Right lobe of liver (tissue), 6 donors: ENCODE data around the gene EPHB3. TPM values are rescaled to one million over a fixed set of nuclear protein-coding genes. Genes with fewer than 3 reads are reported as not detected.
"Not testable (repeated sequence)": the region's sequence is repeated elsewhere in the genome, so short reads cannot be mapped to it uniquely, and the experiment has no call there.

ENCODE experiments used
- ATAC-seq, 4 donors: fragments of 200-7000 bp; cut with Tn5 transposase; one replicate each; pipeline ENCODE4 v1.9.1; 2020; ENCODE audit warnings: mild to moderate bottlenecking in 4 of 4, moderate library complexity in 4 of 4
- DNase-seq, 3 donors: peaks; one replicate each; pipeline ENCODE4 v3.0.0-alpha.2; 2020
- H3K27ac ChIP-seq, 3 donors: fragments of 200-600 bp; one replicate each; pipeline ENCODE4 v1.8.0; 2022
- H3K27me3 ChIP-seq, 2 donors: fragments of 200-600 bp; one replicate each; pipeline ENCODE4 v1.8.0; 2022
- H3K36me3 ChIP-seq, 4 donors: fragments of 200-600 bp; sonication (generic) in 1 of 4; one replicate each; pipeline versions ENCODE4 v1.5.1 to v1.8.0; 2017 to 2022; ENCODE audit warnings: control low read depth in 1 of 4
- H3K4me1 ChIP-seq, 4 donors: fragments of 200-600 bp; sonication (generic) in 1 of 4; one replicate each; pipeline versions ENCODE4 v1.5.1 to v1.8.0; 2017 to 2022; ENCODE audit warnings: control low read depth in 1 of 4
- H3K4me3 ChIP-seq, 3 donors: fragments of 200-600 bp; one replicate each; pipeline ENCODE4 v1.8.0; 2022
- H3K9me3 ChIP-seq, 4 donors: fragments of 200-600 bp; sonication (generic) in 1 of 4; one replicate each; pipeline versions ENCODE4 v1.5.1 to v1.8.0; 2017 to 2022; ENCODE audit warnings: control low read depth in 1 of 4
- POLR2A ChIP-seq: fragments of 450-650 bp; IDR thresholded peaks from one replicate; pipeline ENCODE4 v1.6.1; 2017; ENCODE audit warnings: antibody characterized with exemption, mild to moderate bottlenecking
- WGBS: methylation state at CpG from one replicate; pipeline ENCODE4 v1.1.6; 2018; ENCODE audit warnings: low coverage, low lambda C conversion rate; ENCODE audit not compliant: insufficient coverage; ENCODE audit errors: missing lambda C conversion rate; 5-methylcytosine and 5-hydroxymethylcytosine counted together
- intact Hi-C, 2 donors: fragments of 100-400 bp; cut with DNase I; formaldehyde crosslinking; loops; one replicate each; pipeline versions ENCODE4 v1.11.2 to v1.14.1; 2022
- total RNA-seq, 6 experiments: library from RNA; depleted of rRNA in 2 of 6; stranded (reverse); fragments of >200 nt in 2 of 6; fragmentation: NEBNext Ultra II Directional in 3 of 6; extraction: Animal tissue kit (Norgen Biotek cat#: 25700) in 3 of 6; gene quantifications; one replicate each; pipeline versions ENCODE4 v1.1.0 to v1.2.4, GENCODE V29; 2016 to 2023
- TF ChIP-seq, protein P1 (sequence below), 4 donors: fragments of 200-600 bp in 3 of 4; fragments of 450-650 bp in 1 of 4; IDR thresholded peaks; one replicate each; pipeline versions ENCODE4 v1.5.1 to v1.8.0; 2016 to 2022; ENCODE audit warnings: antibody characterized with exemption in 4 of 4, mild to moderate bottlenecking in 2 of 4
- donor health status: DM: no; HTN: yes; CAD: no.
- donor health status: DM: no; HTN: no; CAD: no.
- donor health status: DM: no; HTN: no; CAD: no.
- donor health status: DM: no; HTN: yes; CAD: no.
- donor health status: DM: no; HTN: yes; CAD: no.

EPHB3 gene
- total RNA-seq, 6 experiments from 2014 or later, result 0.12 to 0.71 (median 0.37) TPM

DNA sequence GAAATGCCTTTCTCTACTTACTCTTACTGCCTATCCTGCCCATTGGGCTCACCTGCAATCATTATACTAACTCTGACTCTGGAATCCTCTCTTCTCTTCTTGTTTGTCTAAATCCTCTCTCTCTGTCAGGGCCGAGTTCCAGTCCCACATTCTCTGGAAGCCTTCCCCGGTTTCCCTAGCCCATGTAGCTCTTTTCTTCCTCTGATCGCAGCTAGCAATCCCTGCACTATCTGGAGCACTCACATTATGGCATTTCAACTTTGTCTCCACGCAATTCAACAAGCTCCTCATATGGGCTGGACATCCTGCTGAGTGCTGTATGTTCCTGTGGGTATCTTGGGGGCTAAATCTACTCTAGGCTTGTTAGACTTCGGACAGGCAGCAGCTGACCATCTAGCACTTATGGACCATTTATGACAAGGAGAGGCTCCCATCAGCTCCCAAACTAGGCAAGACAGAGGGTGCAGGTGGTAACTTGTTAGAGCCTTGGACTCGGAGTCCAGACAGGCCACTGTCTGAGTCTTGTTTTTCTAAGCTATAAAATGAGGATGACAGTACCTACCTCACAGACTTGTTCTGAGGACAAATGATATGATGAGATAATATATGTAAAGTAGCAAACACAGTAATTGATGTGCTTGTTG is 58.3 kb downstream of the EPHB3 start:
- ATAC-seq, result no peak
- Histone ChIP-seq H3K4me3 (no peak overlapping the region), H3K9me3 (no peaks in the 10 kb centered on the region), H3K27ac (no peak overlapping the region), H3K27me3 (no peaks in the 10 kb centered on the region), H3K4me1 (no peaks in the 10 kb centered on the region), H3K36me3 (no peaks in the 10 kb centered on the region)
- no peak for DNase-seq
- 58% methylated on average over 6 of the region's 6 CpGs for WGBS
- no peak for TF ChIP-seq POLR2A
- TF ChIP-seq, protein P1, sequence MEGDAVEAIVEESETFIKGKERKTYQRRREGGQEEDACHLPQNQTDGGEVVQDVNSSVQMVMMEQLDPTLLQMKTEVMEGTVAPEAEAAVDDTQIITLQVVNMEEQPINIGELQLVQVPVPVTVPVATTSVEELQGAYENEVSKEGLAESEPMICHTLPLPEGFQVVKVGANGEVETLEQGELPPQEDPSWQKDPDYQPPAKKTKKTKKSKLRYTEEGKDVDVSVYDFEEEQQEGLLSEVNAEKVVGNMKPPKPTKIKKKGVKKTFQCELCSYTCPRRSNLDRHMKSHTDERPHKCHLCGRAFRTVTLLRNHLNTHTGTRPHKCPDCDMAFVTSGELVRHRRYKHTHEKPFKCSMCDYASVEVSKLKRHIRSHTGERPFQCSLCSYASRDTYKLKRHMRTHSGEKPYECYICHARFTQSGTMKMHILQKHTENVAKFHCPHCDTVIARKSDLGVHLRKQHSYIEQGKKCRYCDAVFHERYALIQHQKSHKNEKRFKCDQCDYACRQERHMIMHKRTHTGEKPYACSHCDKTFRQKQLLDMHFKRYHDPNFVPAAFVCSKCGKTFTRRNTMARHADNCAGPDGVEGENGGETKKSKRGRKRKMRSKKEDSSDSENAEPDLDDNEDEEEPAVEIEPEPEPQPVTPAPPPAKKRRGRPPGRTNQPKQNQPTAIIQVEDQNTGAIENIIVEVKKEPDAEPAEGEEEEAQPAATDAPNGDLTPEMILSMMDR (IDR thresholded peaks at IDR 0.05), result no peak
- intact Hi-C loops, result no loop called here

DNA sequence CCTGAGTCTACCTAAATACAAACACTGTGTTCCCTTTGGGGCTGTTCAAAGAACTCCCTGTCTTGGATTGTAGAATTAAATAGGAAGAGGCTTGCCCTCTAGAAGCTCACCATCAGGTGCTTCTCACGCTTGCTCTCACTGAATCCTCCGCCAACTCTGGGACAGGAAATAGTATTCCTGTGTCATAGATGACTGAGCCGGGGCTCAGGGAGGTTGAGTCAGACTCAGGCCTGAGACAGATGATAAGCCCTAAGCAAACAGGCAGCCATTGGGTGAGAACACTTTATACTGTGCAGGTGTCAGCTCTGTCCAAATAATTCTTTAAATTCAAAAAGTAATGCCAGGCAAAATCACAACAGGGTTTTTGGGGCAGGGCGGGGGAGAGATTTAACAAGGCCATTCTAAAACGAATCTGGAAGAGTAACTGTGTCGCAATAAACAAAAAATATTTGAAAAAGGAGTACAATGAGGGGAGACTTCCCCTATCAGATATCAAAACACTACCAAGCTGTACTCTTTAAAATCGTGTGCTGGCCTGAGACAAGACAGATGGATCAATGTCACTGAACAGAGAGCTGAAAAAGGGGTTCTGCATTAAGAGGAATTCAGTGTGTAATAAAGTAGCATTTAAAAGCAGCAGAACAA is 59.0 kb downstream of the EPHB3 start:
- WGBS, result 64% methylated on average over 7 of the region's 7 CpGs
- TF ChIP-seq, protein P1 (IDR thresholded peaks at IDR 0.05), result no peak
- TF ChIP-seq POLR2A, result no peak

DNA sequence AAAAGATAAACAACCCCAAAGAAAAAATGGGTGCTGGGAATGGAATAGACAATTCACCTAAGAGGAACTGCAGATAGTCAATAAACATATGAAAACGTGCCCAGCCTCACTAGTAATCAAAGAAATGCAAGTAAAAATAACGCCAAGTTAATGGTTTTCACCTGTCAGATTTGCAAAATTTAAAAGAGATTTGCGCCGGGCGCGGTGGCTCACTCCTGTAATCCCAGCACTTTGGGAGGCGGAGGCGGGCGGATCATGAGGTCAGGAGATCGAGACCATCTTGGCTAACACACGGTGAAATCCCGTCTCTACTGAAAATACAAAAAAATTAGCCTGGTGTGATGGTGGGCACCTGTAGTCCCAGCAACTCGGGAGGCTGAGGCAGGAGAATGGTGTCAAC is 60.6 kb downstream of the EPHB3 start:
- ATAC-seq, H3K4me1 ChIP-seq, H3K27me3 ChIP-seq, H3K36me3 ChIP-seq, H3K27ac ChIP-seq, H3K4me3 ChIP-seq, H3K9me3 ChIP-seq, intact Hi-C loops, DNase-seq: not testable (repeated sequence)
- 82% methylated on average over 12 of the region's 13 CpGs for WGBS

More for the DNA sequence above, 59.0 kb downstream of the EPHB3 start:
- no peaks in the 10 kb centered on the region for H3K4me1 ChIP-seq
- DNase-seq (no peak), ATAC-seq (no peak)
- H3K36me3 ChIP-seq, result no peaks in the 10 kb centered on the region
- H3K27me3 ChIP-seq, result no peaks in the 10 kb centered on the region
- no peak overlapping the region for H3K4me3 ChIP-seq
- H3K27ac ChIP-seq, result no peak overlapping the region
- H3K9me3 ChIP-seq, result no peaks in the 10 kb centered on the region
- intact Hi-C loops, result no loop called here

DNA sequence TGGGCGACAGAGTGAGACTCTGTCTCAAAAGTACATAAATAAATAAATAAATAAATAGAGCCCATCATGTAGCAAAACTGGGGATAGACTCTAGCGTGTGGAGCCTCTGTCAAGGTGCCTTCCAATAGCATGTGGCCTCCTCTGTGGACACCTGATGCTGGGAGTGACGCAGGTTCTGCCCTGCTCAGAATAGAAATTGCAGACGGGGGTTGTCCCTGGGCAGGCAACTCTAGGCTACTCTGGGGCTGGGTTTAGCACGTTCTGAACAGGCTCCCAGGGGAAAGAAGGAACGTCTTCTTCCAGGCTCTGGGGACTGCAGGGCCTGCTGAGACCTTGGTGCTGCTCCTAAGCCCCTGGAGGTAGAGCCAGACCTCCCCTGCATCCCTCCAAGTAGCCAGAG is 65.3 kb downstream of the EPHB3 start:
- Histone ChIP-seq H3K27ac (no peak overlapping the region), H3K27me3 (no peaks in the 10 kb centered on the region), H3K4me1 (no peaks in the 10 kb centered on the region), H3K4me3 (no peak overlapping the region), H3K9me3 (no peaks in the 10 kb centered on the region), H3K36me3 (no peaks in the 10 kb centered on the region)
- ATAC-seq (no peak), DNase-seq (no peak)
- TF ChIP-seq, protein P1 (IDR thresholded peaks at IDR 0.05), result no peak
- no peak for TF ChIP-seq POLR2A
- 88% methylated on average over 4 of the region's 6 CpGs for WGBS
- intact Hi-C loops, result no loop called here

DNA sequence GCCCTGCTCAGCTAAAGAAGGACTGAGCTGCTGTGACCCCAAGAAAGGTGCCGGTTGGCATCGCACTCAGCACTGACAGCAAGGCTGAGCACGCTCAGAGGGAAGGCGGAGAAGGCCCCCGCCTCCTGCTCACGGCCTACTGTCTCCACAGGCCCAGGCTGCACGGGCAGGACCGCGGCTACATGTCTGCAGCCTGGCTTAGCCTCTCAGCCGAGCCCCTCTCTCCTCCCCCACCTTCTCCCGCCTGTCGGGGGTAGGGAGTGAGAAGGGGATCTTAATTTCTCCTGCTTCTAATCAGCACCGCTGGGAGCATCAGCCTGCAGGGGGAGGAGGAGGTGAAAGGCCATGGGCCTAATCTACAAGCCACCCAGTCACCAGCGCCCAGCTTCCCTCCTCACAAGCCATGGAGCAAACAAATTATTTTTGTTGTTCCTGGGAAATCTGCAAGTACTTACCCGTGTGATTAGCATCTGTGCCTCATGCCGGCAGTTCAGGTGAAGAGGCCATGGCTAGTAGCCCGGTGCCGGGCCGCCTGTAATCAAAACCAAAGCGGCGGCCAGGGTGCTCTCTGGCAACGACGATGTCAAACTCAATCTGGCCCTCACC is 68.1 kb downstream of the EPHB3 start:
- Histone ChIP-seq H3K4me1 (no peaks in the 10 kb centered on the region), H3K36me3 (no peaks in the 10 kb centered on the region), H3K9me3 (no peaks in the 10 kb centered on the region), H3K27me3 (no peaks in the 10 kb centered on the region), H3K27ac (no peak overlapping the region), H3K4me3 (no peak overlapping the region)
- ATAC-seq (no peak), DNase-seq (no peak)
- WGBS, result 69% methylated on average over 13 of the region's 23 CpGs
- intact Hi-C loops, result no loop called here
- no peak for TF ChIP-seq POLR2A
- TF ChIP-seq, protein P1 (IDR thresholded peaks at IDR 0.05), result no peak
